ENCODE data around the gene FCN2. TPM values are rescaled to one million over a fixed set of nuclear protein-coding genes. Genes with fewer than 3 reads are reported as not detected.
A peak's percentile ranks its signal among the peaks of the same experiment; 100 is the strongest.

Gene FCN2
- total and polyA plus RNA-seq, 9 of the 15 experiments (the other 6 are each of a cell fraction or from before 2014, with no cell fraction given), result not detected

DNA sequence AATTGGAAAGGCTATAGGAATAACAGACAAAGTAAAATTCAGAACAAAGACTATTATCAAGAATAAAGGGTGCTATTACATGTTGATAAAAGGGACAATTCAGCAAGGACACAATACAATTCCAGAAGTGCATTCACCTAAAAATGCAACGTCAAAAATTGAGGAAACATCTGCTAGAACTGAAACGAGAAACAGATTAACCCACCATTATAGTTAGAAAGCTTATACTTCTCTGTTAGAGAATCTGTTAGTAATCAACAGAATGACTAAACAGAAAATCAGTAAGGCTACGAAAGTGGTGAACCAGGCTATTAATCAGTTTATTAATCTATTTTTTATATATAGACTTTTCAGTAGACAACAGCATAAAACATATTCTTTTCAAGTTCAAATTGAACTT lies 22.3 kb downstream of the FCN2 start (continued):
- TF ChIP-seq ZNF274 (IDR thresholded peaks at IDR 0.05; ENCODE audit: borderline replicate concordance, low read depth, low read length), result no peak
- TF ChIP-seq, protein P1, sequence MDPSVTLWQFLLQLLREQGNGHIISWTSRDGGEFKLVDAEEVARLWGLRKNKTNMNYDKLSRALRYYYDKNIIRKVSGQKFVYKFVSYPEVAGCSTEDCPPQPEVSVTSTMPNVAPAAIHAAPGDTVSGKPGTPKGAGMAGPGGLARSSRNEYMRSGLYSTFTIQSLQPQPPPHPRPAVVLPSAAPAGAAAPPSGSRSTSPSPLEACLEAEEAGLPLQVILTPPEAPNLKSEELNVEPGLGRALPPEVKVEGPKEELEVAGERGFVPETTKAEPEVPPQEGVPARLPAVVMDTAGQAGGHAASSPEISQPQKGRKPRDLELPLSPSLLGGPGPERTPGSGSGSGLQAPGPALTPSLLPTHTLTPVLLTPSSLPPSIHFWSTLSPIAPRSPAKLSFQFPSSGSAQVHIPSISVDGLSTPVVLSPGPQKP (CRISPR knock-in tag; IDR thresholded peaks at IDR 0.05), result no peak
- TF ChIP-seq TAL1 (IDR thresholded peaks at IDR 0.05), result no peak
- TF ChIP-seq MITF (IDR thresholded peaks at IDR 0.05), result no peak
- TF ChIP-seq EP300 (IDR thresholded peaks at IDR 0.05; ENCODE audit: low read length), result no peak

- no peak overlapping the region for H3K4me3 ChIP-seq
- H3K9me1 ChIP-seq (ENCODE audit: control insufficient read depth, insufficient read depth, low read length), result no peaks in the 10 kb centered on the region
- H3K27me3 ChIP-seq (ENCODE audit: control insufficient read depth in 2 of 2, insufficient read depth in 2 of 2, low read length in 2 of 2), result peaks cover 11 to 48% of the 10 kb centered on the region in 2 experiments; a peak in 4 of 5 replicates
- FAIRE-seq (no peak), DNase-seq (ENCODE audit: extremely low read depth in 1 of 4, low spot score in 3 of 4) (peak in 2 of 4 experiments; percentile 19 to 25), ATAC-seq (no peak)
- WGBS (ENCODE audit: insufficient coverage, low coverage, missing lambda C conversion rate), result 4% methylated on average over 13 of the region's 13 CpGs
- no peaks in the 10 kb centered on the region for H3K36me3 ChIP-seq (ENCODE audit: control insufficient read depth, insufficient read depth, low read length)
- POLR2A ChIA-PET, result no interaction called here
- no TSS peak for BruUV-seq (replicated peaks)
- no peak overlapping the region for H2AFZ ChIP-seq (ENCODE audit: low read depth, low read length)
- TF ChIP-seq CBX2 (IDR thresholded peaks at IDR 0.05; ENCODE audit: insufficient read depth, low read length, poor library complexity, severe bottlenecking) (no peak), NCOR1 (IDR thresholded peaks at IDR 0.05) (0 out of 2 replicates have a peak, but pooled peaks have one; percentile 25), ARID1B (IDR thresholded peaks at IDR 0.05) (peak; percentile 35; the same call in 1 of the 2 replicates), ZNF785 (CRISPR knock-in tag; IDR thresholded peaks at IDR 0.05) (no peak), ZNF197 (CRISPR knock-in tag; IDR thresholded peaks at IDR 0.05; ENCODE audit: low read depth) (no peak), TCF3 (CRISPR knock-in tag; IDR thresholded peaks at IDR 0.05) (peak; percentile 69), YY1 (IDR thresholded peaks at IDR 0.05; ENCODE audit: borderline replicate concordance in 1 of 3, control insufficient read depth in 1 of 3, extremely low read depth in 1 of 3, insufficient read depth in 3 of 3, insufficient read length in 1 of 3, insufficient replicate concordance in 2 of 3, low read depth in 1 of 3, low read length in 2 of 3) (no peak), ZC3H11A (IDR thresholded peaks at IDR 0.05; ENCODE audit: low read depth, low read length) (no peak), KLF13 (tag; IDR thresholded peaks at IDR 0.05; ENCODE audit: borderline replicate concordance, low read depth) (no peak), CBFA2T2 (conservative IDR thresholded peaks at IDR 0.05) (peak; percentile 58), MTA2 (IDR thresholded peaks at IDR 0.05; ENCODE audit: low read depth) (peak; percentile 33; the same call in 1 of the 2 replicates), TAL1 (IDR thresholded peaks at IDR 0.05) (peak; percentile 63), CBFA2T3 (IDR thresholded peaks at IDR 0.05) (peak; percentile 68), MEIS2 (IDR thresholded peaks at IDR 0.05; ENCODE audit: partially characterized antibody) (no peak)
- CTCF ChIA-PET (ENCODE audit: low intra/inter-chr PET ratio), result no interaction called here
- H3K9ac ChIP-seq (ENCODE audit: insufficient read depth in 1 of 2, low read depth in 2 of 2, low read length in 2 of 2), result no peak overlapping the region
- intact Hi-C loops (cut with micrococcal nuclease), result no loop called here
- H4K20me1 ChIP-seq (replicated peaks; ENCODE audit: control insufficient read depth, insufficient read depth, low read length), result peaks cover 5% of the 10 kb centered on the region
- H3K27ac ChIP-seq (ENCODE audit: extremely low read depth, low read depth, low read length), result no peak overlapping the region
- no peaks in the 10 kb centered on the region for H3K79me2 ChIP-seq (ENCODE audit: control insufficient read depth, insufficient read depth, low read length)
- H3K9me3 ChIP-seq (replicated peaks; ENCODE audit: control insufficient read depth, insufficient read depth, low read depth, low read length), result no peaks in the 10 kb centered on the region
- no peaks in the 10 kb centered on the region for H3K4me1 ChIP-seq (replicated peaks in 1 of 2; ENCODE audit: control insufficient read depth in 2 of 2, insufficient read depth in 2 of 2, low read length in 2 of 2)
- no peak overlapping the region for H3K4me2 ChIP-seq (ENCODE audit: insufficient read depth, low read length)
- in situ Hi-C loops (cut with MboI), result no loop called here
Measured at GRCh38 chr9:134908524-134909309, 28.1 kb downstream of the FCN2 start.

All from K562 (cell line).